Kidney tubule cell (primary cell): ENCODE results near the gene MAN1A2.
"Not testable (repeated sequence)": the region's sequence is repeated elsewhere in the genome, so short reads cannot be mapped to it uniquely, and the experiment has no call there.

Experiments used
- DNase-seq: peaks from one replicate; pipeline ENCODE4 v3.0.0-alpha.2; 2018; ENCODE audit warnings: low spot score

Gene MAN1A2

DNA sequence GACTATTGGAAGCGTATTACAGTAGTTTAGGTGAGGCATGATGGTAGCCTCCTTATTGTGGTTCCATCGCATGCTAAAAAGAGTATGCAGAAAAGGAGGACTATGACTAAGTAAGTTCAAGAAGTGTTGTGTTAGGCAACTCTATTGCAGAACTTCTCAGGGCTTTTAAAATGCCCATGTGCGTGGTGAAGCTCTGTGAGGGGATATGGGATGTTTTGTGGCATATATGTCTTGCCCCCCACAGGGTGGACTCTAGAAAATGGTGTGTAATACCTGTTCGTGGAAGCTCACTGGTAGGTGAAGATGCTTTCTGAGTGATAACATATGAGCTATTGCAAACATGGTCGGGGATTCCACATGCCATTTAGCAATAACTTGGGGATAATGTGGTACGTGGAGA lies 31.7 kb downstream of the MAN1A2 start:
- DNase-seq, result no peak

DNA sequence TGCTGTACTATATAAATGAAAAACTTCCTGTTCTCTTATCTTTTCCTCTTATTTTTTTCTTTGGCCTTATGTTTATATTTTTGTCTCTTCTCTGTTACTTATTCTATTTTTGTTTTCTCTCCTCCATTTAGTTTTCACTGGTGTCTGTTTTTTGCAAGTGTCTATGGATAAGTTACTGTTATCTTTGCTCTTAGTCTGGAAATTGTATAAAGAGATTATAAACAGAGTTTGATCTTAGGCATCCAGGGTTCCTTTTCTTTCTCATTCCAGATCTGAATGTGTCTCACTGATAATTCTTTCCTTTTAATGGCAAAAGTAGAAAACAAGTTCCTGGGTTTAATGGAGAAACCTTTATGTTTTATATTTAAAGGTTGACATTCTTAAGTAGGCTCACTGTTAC lies 34.5 kb downstream of the MAN1A2 start:
- DNase-seq, result no peak

DNA sequence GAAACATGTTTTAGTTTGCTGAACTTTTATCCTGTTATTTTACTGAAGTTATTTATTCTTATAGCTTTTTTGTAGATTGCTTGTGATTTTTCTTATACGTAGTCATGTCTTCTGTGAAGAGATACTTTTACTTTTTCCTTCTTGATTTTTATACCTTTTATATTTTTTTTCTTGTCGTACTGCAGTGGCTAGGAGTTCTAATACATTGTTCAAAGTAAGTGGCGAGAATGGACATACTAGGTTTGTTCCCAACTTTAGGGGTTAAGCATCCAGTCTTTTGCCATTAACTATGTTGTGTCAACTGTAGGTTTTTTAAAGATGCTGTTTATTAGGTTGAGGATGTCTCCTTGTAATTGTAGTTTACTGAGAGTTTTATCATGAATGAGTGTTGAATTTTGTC lies 36.3 kb downstream of the MAN1A2 start:
- DNase-seq, result no peak

DNA sequence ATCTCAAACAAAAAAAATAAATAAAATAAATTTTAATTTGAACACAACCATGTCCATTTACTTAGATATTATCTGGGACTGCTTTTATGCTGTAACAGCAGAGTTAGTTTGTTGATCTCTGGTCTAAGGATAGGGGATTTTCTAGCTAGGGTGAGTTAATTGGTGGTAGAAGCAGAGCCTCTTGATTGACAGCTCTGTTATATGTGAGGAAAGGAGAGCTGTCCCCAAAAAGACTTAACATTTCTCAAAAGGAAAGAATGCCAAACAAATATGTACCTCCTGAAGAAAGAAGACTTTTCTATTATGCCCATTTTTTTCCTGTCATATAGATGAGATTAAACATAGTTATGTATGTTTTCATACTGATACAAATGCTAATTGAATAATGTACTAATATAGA lies 37.8 kb downstream of the MAN1A2 start:
- no peak for DNase-seq

DNA sequence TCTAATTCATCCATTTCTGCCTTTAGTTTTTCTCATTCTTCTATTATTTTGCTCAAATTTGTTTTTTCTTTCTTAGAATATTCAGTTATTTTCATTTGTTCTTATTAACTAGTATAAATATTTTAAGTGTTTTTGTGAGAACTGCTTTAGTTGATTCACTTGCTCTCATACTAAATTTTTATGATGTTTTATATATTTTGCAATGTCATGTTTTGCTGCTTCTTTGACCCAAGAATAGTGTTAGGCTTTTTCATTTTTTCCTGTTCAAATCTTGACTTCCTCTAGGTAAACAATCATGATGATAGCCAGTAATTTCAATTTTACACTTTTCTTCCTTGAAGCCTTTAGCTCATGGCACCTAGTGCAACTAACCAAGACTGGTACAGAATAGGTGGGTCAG lies 45.2 kb downstream of the MAN1A2 start:
- no peak for DNase-seq

DNA sequence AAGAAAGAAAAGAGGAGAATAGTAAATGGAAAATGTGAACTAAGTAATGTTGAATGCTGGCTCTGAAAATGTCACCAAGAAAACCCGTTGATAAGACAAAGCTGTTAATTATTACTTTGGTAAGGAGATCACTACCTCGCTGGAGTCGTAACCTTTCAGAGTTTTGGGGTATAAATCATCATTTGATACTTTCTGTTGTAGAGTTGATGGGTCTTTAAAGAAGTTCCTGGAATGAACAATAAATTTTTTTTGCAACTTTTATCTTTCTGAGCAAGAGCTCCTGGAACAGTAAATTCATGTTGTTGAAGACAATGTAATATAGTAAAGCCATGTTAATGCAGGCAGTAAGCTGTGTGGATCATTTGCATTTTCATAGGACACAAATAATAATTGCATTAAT lies 46.2 kb downstream of the MAN1A2 start:
- no peak for DNase-seq

DNA sequence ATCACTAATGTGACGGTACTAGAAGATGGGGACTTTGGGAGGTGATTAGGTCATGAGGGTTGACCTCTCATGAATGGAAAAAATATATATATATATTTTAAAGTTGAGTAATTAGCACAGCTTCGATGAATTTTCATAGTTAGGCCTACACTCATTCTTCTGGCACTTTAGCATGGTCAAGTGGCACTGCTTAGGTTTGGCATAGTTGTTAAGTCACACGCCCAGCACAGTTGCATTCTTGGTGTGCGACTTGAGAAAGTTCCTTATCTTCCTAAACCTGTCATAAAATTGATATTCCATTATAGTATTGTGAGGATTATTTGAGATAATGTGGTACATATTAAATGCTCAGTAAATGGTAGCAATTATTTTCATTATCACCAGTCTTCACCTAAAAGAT lies 47.7 kb downstream of the MAN1A2 start:
- no peak for DNase-seq

DNA sequence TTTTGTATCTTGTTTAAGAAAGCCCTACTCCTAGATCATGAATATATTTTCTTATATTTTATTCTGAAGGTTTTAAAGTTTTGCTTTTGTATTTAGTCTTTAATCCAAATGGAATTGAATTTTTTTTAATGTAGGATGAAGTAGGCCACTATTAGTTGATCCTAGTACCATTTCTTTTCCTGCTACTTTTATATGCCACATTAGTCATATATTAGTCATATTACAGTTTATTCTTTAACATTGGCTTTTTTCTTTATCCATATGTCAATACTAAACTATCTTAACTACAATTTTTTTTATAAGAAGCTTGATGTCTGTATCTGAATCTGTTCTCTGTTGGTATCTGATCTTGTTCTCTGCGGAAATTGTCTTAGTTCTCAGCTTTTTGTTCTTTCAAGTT lies 48.8 kb downstream of the MAN1A2 start:
- no peak for DNase-seq

DNA sequence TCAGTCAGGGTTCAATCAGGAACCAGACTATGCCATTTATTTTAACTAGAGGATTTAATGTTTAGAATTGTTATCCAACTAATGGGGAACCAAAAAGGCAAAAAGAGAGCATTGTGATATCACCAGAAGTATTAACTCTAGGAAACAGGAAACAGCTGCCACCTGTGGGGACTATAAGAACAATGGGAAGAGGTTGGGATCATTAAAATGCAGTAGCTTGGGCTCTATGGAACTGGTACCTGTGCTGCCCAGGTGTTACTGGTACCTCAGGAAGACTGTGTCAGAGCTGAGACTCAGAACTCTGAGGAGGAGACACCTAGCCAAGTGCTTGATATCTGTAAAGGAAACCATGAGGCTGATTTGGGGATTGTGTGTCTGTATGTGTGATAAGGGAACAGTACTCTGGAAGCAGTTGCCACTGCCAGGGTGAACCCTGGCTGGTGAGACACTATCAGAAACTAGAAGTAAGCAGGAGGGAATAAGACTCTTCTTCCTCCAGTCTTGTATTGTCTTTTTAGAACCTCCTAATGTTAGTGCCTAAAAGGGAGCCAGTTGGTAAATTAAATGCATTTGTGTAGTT lies 49.4 kb downstream of the MAN1A2 start:
- DNase-seq, result no peak

DNA sequence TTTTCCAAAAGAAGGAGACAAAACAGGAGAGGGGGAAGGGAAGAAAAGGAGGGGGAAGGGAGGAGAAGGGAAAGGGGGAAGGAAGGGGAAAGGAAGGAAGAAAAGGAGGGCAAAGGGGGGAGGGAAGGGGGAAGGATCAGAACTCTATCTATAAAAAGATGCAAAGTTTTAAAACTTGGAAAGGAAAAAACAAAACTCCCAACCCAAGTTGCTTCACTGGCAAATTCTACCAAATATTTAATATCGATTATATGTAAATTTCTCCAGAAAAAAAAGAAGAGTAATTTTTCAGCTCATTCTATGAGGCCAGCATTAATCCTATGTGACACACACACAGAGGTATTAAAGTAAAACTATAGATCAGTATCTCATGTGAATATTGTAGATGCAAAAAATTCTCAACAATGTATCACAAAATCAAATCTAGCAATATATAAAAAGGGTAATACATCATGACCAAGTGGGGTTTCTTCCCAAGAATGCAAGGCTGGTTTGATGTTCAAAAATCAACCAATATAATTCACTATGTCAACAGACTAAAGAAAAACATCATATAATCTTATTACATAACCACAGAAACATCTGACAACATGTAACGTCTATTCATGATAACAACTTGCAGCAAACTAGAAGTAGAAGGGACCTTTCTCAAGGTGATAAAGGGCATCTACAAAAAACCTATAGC lies 57.9 kb downstream of the MAN1A2 start:
- DNase-seq, result no peak

DNA sequence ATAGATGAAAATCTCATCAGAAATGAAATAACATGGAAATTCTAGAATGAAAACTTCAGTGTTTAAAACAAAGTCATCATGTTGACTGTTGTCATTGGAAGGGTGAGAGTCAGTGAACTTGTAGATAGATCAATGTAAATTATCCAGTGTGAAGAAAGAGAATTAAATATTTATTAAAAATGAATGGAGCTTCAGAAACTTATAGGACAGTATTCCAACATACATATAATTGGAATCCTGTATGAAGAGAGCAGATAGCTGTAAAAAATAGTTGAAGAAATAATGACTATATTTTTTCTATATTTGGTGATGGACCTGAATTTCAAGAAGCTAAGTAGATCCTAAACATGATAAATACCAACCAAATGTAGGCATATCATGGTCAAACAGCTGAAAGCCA lies 60.0 kb downstream of the MAN1A2 start:
- DNase-seq, result no peak

DNA sequence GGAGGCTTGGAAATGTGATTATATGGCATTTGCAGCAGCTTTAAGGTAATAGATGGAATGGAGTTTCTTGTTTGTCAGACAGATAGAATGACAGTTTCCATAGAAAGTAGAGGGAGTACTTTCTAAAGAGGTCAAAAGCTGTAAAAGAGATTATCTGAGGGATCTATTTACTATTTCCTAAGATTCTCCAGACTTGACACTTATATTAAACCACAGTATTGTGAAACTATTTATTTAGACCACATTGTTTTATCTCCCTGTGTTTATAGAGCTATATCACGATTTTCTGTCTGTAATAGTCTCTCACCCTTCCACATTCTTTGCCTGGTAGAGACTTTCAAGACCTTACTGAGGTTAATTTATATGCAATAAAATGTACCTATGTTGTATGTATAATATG lies 66.7 kb downstream of the MAN1A2 start:
- no peak for DNase-seq

DNA sequence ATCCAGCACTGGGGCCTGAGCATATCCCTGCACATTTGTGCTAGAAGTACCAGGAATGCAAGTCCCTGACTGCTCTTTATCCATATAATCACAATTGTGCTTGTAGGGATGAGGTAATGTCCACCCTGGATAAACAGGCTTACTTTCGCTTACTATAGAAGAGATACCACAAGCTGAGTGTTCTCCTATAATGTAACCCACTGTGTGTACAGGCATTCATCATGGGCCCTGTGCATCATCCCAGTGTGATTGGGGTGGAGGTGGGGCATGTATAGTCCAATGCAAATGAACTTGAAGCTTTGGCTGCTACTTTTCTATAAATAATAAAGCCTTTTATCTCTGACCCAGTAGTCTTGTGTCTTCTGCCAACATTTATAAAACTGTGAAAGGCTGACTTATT lies 69.3 kb downstream of the MAN1A2 start:
- DNase-seq, result no peak

DNA sequence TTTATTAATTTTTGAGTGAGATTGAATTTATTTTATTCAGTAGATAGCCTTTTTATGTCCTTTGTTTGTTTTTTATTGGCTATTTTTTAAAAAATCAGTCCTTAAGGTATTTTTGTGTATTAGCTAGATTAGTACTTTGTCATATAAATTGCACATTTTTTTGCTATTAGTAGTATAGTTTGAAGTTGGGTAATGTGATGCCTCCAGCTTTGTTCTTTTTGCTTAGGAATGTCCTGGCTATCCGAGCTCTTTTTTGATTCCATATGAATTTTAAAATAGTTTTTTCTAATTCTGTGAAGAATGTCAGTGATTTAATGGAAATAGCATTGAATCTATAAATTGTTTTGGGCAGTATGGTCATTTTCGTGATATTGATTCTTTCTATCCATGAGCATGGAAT lies 80.4 kb downstream of the MAN1A2 start:
- no peak for DNase-seq

DNA sequence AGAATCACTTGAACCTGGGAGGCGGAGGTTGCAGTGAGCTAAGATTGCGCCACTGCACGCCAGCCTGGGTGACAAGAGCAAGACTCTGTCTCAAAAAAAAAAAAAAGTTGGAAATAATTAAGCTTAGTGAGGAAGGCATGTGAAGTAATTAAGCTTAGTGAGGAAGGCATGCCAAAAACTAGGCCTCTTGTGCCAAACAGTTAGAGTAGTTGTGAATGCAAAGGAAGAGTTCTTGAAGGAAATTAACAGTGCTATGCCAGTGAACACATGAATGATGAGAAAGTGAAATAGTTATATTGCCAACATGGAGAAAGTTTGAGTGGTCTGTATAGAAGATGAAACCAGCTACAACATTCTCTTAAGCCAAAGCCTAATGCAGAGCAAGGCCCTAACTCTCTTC lies 85.0 kb downstream of the MAN1A2 start:
- no peak for DNase-seq

DNA sequence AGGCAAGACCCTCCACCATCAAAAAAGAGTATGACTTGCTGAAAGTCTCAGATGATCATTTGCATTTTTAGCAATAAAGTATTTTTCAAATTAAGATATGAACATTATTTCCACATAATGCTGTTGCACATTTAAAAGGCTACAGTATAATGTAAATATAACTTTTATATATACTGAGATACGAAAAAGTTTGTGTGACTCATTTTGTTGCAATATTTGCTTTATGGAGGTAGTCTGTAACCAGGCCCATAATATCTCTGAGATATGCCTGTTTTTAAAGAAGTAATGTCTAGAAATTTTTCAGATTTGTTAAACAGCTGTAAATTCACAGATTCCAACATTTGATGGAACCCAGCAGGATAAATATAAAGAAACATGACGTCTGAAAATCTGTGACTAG lies 86.7 kb downstream of the MAN1A2 start:
- DNase-seq, result no peak

DNA sequence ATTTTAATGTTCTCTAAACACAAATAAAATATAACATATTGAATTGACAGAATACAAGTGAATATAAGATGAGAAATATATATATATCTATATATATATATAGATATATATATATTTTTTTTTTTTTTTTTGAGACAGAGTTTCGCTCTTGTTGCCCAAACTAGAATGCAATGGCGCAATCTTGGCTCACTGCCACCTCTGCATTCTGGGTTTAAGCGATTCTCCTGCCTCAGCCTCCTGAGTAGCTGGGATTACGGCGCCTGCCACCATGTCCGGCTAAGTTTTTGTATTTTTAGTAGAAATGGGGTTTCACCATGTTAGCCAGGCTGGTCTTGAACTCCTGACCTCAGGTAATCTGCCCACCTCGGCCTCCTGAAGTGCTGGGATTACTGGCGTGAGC lies 91.2 kb downstream of the MAN1A2 start:
- not testable (repeated sequence) for DNase-seq

DNA sequence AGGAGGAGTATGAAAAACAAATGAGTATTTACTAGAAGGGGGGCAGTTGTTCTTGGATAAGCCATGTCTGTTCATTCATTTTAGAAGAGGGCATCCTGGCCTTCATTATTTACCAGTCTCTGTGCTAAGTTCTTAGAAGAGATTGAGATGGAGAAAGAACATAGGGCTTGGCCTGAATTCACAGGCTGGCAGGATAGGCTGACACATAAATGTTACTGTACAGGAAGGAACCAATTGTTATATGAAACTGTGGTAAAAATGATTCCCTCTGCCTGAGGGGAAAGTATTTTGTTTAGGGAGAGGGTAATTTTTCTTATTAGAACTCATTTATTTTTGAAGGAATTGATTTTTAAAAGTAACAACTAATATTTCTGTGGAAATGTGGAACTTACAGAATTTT lies 99.5 kb downstream of the MAN1A2 start:
- no peak for DNase-seq

DNA sequence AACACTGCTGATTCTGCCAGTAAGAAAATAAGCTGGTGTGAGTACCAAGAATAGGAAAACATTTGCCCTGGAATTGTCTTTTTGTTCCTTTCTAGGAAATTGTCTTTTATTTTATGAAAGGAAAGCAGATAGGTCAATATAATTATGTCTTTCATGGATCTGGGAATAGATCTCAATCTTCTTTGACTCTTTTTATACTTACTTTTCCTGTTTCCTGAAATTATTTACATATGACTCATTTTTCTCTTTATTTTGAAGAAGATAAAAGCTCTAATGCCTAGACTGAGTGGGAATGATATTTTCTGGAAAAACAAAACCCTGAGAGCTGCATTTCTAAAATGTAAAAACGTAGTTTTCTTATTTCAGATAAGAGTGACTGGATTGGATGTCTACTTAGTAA lies 100.1 kb downstream of the MAN1A2 start:
- no peak for DNase-seq

DNA sequence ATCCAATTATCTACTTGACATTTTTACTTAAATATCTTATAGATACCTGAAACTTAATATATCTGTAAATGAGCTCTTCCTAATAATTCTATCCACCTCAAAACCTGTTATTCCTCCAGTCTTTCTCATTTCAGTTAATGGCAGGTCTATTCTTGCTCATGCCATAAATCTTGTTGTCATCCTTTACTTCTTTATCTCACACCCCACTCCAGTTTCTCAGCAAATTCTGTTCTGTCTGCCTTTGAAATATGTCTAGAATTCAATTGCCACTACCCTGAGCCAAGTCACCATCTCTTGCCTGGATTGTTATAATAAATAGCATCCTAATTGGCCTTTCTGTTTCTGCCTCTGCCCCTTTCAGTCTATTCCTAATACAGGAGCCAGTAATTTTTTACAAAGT lies 105.8 kb downstream of the MAN1A2 start:
- no peak for DNase-seq

DNA sequence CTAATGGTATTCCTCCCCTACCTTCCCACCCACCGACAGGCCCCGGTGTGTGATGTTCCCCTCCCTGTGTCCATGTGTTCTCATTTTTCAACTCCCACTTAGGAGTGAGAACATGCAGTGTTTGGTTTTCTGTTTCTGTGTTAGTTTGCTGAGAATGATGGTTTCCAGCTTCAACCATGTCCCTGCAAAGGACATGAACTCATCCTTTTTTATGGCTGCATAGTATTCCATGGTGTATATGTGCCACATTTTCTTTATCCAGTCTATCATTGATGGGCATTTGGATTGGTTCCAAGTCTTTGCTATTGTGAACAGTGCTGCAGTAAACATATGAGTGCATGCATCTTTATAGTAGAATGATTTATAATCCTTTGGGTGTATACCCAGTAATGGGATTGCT lies 108.2 kb downstream of the MAN1A2 start:
- not testable (repeated sequence) for DNase-seq

DNA sequence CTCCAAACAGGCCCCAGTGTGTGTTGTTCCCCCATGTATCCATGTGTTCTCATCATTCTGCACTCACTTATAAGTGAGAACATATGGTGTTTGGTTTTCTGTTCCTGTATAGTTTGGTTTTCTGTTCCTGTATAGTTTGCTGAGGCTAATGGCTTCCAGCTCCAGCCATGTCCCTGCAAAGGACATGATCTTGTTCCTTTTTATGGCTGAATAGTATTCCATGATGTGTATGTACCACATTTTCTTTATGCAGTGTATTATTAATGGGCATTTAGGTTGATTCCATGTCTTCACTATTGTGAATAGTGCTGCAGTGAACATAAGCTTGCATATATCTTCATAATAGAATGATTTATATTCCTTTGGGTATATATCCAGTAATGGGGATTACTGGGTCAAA lies 111.8 kb downstream of the MAN1A2 start:
- DNase-seq, result no peak

DNA sequence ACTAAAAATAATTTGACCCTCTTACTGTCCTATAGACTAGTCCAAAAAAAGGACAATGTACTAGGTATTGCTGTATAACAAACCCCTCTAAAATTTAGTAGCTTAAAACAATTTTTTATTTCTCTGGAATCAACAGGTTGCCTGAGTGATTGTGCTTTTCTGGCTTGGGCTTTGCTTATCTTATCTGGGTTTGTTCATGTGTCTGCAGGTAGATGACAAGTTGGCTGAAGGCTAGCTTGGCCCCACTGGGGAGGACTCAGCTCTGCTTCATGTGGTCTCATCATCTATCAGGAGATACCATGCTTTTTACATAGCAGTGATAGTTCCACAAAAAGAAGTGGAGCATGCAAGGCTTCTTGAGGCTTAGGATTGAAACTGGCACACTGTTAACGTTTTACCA lies 114.2 kb downstream of the MAN1A2 start:
- DNase-seq, result no peak

DNA sequence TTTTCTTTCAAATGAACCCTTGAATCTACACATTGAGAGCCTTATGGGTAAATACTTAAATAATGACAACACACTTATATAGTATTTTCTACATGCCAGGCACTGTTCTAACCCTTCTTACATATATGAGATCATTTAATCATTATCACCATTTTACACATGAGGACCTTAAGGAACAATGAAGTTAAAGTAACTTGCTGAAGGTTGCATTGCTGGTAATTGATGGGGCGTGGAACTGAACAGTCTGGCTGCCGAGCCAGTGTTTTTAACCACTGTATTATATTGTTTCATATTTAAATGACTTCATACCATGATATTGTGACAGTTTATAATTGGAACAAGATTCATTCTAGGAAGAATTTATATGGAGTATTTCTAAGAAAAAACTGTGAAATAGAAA lies 126.7 kb downstream of the MAN1A2 start:
- DNase-seq, result peak; percentile 39
